Measurements from ENCODE around the gene WDR83. TPM values are rescaled to one million over a fixed set of nuclear protein-coding genes. Genes with fewer than 3 reads are reported as not detected.

The WDR83 gene
- total RNA-seq, 2 experiments from 2014 or later = 17.5 to 23.2 TPM

GRCh38 chr19:12701596-12702282 is 35.1 kb downstream of the WDR83 start:
- no peak overlapping the region for H3K4me3 Mint-ChIP-seq
- H3K9me3 Mint-ChIP-seq = no peaks in the 10 kb centered on the region
- DNase-seq (no peak), ATAC-seq (no peak)
- no peak overlapping the region for H3K27ac Mint-ChIP-seq
- intact Hi-C loops (cut with micrococcal nuclease) = no loop called here
- TF ChIP-seq, protein P1, sequence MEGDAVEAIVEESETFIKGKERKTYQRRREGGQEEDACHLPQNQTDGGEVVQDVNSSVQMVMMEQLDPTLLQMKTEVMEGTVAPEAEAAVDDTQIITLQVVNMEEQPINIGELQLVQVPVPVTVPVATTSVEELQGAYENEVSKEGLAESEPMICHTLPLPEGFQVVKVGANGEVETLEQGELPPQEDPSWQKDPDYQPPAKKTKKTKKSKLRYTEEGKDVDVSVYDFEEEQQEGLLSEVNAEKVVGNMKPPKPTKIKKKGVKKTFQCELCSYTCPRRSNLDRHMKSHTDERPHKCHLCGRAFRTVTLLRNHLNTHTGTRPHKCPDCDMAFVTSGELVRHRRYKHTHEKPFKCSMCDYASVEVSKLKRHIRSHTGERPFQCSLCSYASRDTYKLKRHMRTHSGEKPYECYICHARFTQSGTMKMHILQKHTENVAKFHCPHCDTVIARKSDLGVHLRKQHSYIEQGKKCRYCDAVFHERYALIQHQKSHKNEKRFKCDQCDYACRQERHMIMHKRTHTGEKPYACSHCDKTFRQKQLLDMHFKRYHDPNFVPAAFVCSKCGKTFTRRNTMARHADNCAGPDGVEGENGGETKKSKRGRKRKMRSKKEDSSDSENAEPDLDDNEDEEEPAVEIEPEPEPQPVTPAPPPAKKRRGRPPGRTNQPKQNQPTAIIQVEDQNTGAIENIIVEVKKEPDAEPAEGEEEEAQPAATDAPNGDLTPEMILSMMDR (IDR thresholded peaks at IDR 0.05) = no peak
- peaks cover 7% of the 10 kb centered on the region for H3K4me1 Mint-ChIP-seq (ENCODE audit: low read depth)
- H3K27me3 Mint-ChIP-seq = no peaks in the 10 kb centered on the region
- CTCF ChIA-PET = no interaction called here
- POLR2A ChIA-PET = interaction anchor here (1.5 to 2.9 kb wide), 2 partner anchors 13 to 20 kb away, joined by 4 to 10 read pairs; partner anchors contain the start of gene DHPS
- H3K36me3 Mint-ChIP-seq (ENCODE audit: low read depth) = peaks cover 51% of the 10 kb centered on the region

DNA sequence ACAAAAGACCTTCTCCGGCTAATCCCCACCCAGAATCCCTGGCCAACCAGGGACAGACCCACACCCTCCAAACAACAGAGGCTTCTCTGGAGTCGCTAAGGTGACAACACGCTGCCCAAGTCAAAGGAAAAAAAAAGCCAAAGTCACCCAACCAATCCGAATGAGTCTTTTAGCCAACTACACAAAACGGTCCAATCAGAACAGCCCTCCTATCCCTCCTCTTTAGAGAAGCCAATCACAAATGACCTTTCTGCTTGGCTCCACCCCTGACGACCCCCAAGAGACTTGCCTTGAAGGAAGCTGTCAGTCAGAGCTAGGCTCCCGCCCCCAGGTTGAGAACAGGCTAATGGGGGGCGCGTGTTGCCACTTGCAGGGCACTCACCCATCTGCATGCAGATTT is 36.4 kb downstream of the WDR83 start:
- TF ChIP-seq, protein P1 (IDR thresholded peaks at IDR 0.05) = no peak
- Mint-ChIP-seq H3K4me1 (ENCODE audit: low read depth) (peaks cover 4% of the 10 kb centered on the region), H3K4me3 (no peak overlapping the region), H3K27ac (peak overlapping the region; percentile 37), H3K36me3 (ENCODE audit: low read depth) (peaks cover 53% of the 10 kb centered on the region), H3K27me3 (no peaks in the 10 kb centered on the region), H3K9me3 (no peaks in the 10 kb centered on the region)
- ATAC-seq (peak; percentile 89), DNase-seq (peak; percentile 69)
- intact Hi-C loops (cut with micrococcal nuclease) = no loop called here
- CTCF ChIA-PET = interaction anchor here (1.0 to 1.1 kb wide), 2 partner anchors 54 to 145 kb away, joined by 3 to 5 read pairs; no protein-coding TSS in a partner anchor
- POLR2A ChIA-PET = interaction anchor here (1.0 to 1.1 kb wide), 2 partner anchors 12 kb away, joined by 3 read pairs; no protein-coding TSS in a partner anchor

DNA sequence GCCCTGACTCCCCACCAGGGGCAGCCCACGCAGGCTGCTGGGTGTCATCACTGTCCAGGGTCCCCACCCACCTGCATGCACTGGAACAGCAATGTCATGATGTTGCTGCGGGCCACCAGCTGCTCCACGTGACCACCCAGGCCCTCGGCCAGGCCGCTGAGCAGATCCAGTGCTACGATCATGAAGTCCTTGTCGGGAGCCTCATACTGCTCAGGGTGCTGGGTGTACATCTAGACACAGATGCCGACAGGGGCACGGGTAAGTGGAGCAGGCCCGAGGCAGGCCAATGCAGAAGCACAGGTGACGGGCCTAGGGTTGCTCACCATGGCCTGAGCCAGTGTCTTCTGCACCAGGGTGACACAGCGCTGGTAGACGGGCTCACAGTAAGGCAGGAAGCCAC is 38.6 kb downstream of the WDR83 start:
- no peaks in the 10 kb centered on the region for H3K27me3 Mint-ChIP-seq
- peaks cover 55% of the 10 kb centered on the region for H3K36me3 Mint-ChIP-seq (ENCODE audit: low read depth)
- POLR2A ChIA-PET = interaction anchor here (1.0 to 1.6 kb wide), 2 partner anchors 12 to 19 kb away, joined by 3 to 5 read pairs; no protein-coding TSS in a partner anchor
- ATAC-seq (no peak), DNase-seq (no peak)
- TF ChIP-seq, protein P1 (IDR thresholded peaks at IDR 0.05) = no peak
- H3K4me3 Mint-ChIP-seq = no peak overlapping the region
- intact Hi-C loops (cut with micrococcal nuclease) = no loop called here
- CTCF ChIA-PET = no interaction called here
- no peaks in the 10 kb centered on the region for H3K4me1 Mint-ChIP-seq (ENCODE audit: low read depth)
- no peak overlapping the region for H3K27ac Mint-ChIP-seq
- no peaks in the 10 kb centered on the region for H3K9me3 Mint-ChIP-seq

GRCh38 chr19:12705654-12706331 is 39.2 kb downstream of the WDR83 start:
- Mint-ChIP-seq H3K4me3 (no peak overlapping the region), H3K36me3 (ENCODE audit: low read depth) (peaks cover 57% of the 10 kb centered on the region), H3K27me3 (no peaks in the 10 kb centered on the region), H3K27ac (no peak overlapping the region), H3K4me1 (ENCODE audit: low read depth) (no peaks in the 10 kb centered on the region), H3K9me3 (no peaks in the 10 kb centered on the region)
- TF ChIP-seq, protein P1 (IDR thresholded peaks at IDR 0.05) = no peak
- ChIA-PET POLR2A (interaction anchor here (1.0 to 2.2 kb wide), 5 partner anchors 9 to 26 kb away, joined by 3 to 15 read pairs (median 3); partner anchors contain the start of gene FBXW9), CTCF (interaction anchor here (1.1 kb wide), 1 partner anchor 90 kb away, joined by 3 read pairs; no protein-coding TSS in a partner anchor)
- intact Hi-C loops (cut with micrococcal nuclease) = no loop called here
- DNase-seq = no peak
- ATAC-seq = no peak
